Measurements from ENCODE around the gene SPESP1.

The SPESP1 gene

GRCh38 chr15:68930268-68931022 is at the start of gene SPESP1:
SPESP1 (plus strand) TSS chr15:68930525; CDS start chr15:68930654, 129 bp downstream.
- peak; percentile 24 for DNase-seq (ENCODE audit: low read depth)

GRCh38 chr15:68885070-68885469 is 45.3 kb upstream of the SPESP1 start:
- DNase-seq (ENCODE audit: low read depth) = no peak

DNA sequence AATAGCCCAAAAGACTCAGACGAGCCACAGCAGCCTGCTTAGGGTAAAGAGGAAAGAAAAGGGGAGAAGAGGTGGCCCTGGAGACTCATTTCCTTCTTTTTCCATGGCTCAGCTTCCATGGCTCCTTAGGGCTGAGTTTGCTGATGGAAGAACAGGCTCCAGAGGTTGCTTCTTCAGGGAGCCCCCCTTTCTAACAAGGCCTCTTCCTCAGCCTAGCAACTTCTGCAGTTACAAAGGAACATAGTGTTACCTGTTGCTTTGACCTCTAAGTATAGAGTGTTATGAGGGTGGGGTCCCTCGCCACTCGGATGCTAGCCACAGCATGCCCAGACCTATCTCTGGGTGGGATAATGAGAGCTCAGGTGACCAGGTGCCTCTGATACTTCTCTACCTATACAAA is 43.2 kb upstream of the SPESP1 start:
- DNase-seq (ENCODE audit: low read depth) = no peak

- no peak for DNase-seq (ENCODE audit: low read depth)
Measured at GRCh38 chr15:68887819-68888218, 42.5 kb upstream of the SPESP1 start.

DNA sequence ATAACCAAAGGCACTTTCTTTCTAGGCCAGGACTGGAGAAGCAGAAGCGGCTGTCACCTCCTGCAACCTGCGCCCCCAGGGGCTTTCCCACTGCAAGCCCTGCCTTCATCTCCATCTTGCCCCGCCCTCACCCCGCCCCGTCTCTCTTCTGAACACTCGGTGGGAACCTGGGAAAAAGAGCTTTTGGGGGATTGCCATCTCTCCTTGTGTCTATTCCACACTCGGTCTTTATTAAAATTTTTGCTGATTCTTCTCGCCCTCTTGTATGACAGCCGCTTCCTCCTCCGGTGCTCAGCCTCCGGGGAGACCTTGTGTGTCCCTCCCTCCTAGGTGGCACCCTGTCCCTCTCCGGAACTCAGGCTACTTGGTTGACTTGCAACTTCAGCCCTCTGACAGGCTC is 41.9 kb upstream of the SPESP1 start:
- DNase-seq (ENCODE audit: low read depth) = peak; percentile 11

DNA sequence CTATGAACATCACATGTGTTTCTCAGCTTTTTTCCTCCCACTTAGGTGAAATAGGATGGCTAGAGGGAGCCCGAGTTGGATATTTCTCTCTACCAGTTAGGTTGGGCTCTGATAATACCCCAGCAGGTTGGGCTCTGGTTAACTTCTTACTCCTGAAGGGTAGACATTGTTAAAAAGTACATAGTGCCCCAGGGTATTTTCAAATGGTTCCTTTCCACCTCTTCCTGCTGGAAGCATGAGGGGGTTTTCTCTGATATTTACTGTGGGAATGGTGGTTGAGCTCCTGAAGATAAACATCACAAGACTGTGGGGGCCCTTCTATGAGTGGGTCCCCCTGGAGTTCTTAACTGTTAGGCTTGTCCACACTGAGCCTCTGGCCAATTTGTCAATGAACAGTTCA is 36.1 kb upstream of the SPESP1 start:
- no peak for DNase-seq (ENCODE audit: low read depth)

GRCh38 chr15:68896178-68896577 is 34.1 kb upstream of the SPESP1 start:
- DNase-seq (ENCODE audit: low read depth) = no peak

DNA sequence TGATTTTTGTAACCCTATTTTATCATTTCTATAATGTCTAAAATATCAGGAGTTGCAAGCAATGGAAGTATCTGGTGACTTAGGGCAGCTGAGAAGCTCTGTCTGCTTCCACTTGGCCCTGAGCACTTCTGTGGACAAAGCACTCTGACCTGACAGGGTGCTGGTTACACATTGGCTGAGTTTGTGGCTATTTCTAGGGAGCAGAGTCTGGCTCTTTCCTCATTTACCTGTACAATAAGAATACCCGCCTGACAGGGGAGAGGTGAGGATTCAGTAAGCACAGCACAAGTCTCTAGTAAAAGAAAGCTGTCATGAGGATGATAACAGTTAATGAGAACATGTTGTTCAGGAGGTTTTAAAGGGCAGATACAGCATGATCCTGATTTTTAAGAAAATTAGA is 33.3 kb upstream of the SPESP1 start:
- no peak for DNase-seq (ENCODE audit: low read depth)

GRCh38 chr15:68900027-68900426 is 30.3 kb upstream of the SPESP1 start:
- no peak for DNase-seq (ENCODE audit: low read depth)

DNA sequence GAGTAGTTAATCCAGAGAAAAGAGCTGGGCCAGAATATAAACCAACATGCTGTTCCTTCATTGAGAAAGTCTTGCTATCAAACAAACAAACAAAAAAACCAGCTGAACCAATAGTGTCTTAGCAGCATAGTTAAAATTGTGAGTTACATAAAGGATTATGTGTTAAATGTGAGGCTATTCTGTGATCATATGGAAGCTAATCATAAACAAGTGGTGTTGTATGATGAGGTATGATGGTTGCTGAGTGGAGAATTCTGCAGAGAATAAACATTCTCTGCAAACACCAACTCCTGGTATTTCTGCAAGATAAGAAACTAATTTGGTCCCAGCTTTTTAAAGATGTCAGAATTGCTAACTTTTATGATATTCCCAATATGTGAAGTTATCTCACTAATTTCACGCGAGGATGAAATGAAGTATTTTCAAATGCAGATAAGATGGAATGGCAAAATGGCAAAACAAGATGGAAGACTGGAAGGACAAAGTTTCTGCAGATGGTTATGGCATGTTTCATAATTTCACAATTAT is 22.9 kb upstream of the SPESP1 start:
- no peak for DNase-seq (ENCODE audit: low read depth)

DNA sequence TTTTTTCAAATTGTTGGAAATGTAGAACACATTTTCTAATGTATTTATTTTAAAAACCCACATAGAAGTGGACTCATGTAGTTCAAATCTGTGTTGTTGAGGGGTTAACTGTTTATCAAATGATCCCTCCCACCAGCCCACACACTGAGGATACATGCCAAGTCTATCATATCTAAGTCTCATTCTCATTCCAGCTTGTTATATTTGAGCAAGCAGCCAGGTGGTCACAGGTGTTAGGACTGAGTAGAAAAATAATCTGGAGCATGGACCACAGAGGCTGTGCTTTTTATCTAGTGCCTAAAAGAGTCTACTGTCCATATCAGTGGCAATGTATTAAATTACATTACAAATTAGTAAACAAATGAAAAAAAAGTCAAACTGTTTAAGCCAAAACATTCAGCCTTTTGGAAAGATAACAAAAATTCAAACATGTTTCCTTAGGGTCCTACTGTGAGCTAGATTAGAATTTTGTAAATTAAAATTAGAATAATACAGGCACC is 20.7 kb upstream of the SPESP1 start:
- DNase-seq (ENCODE audit: low read depth) = no peak

DNA sequence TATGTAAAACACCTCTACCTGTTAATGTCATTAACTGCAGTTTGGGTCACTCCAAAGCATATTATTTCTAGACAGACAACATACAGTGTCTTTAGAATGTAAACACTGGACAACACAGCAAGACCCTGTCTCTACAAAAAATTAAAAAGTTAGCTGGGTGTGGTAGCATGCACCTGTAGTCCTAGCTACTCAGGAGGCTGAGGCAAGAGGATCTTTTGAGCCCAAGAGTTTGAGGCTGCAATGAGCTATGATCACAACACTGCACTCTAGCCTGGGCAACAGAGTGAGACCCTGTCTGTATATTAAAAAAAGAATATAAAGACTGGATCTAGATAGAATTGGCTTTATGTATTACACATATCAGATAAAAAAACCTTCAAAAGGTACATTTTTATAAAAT is 20.0 kb upstream of the SPESP1 start:
- no peak for DNase-seq (ENCODE audit: low read depth)

- DNase-seq (ENCODE audit: low read depth) = no peak
Measured at GRCh38 chr15:68910816-68911215, 19.5 kb upstream of the SPESP1 start.

- no peak for DNase-seq (ENCODE audit: low read depth)
Measured at GRCh38 chr15:68921926-68922325, 8.4 kb upstream of the SPESP1 start.

DNA sequence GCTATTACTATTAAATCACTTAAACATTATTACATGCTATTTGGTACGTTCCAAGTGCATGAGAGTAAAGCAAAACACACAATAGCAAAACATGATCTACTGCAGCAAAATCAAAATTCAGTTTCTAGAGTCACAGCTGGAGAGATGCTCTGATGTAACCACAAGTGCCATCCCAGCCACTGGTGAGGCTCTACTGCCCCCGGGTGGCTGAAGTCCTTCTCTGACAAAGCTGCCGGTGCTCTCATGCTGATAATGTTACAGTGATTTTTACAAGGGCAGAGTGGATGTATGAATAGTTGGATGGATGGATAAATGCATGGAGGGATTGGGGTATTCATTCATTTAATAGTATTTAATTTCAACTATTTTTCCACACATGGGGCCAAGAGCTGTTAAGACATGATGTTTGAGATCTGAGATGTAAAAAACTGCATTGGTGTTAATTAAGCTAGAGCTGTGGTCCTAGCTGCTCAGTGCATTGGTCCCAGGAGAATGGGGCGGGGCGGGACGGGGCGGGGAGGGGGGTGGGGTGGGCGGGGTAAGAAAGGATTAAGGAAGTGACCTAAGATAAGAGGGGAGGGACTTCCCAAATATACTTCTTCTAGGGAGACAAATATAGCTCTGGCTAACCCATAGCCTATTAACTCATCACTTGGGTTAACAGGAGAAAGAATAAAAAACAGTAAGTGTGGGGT is 5.3 kb upstream of the SPESP1 start:
- peak; percentile 46 for DNase-seq (ENCODE audit: low read depth)

DNA sequence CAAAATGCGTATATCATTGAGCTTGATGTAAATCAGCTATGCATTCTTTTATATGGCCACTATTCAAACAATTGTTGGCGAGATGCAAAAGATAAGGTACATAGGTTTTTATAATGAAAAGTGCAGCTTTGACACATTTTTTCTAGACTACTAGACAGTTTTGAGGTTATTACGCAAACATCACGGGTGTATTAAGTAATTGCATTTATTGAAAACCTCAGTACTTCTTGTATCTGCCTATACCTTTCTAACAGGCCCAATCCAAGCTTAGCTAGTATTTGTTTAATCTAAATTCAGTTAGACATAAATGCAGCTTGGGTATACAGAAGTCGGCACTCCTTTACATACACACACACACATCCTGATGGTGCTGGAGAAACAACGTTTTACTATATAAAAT is 2.7 kb downstream of the SPESP1 start:
- DNase-seq (ENCODE audit: low read depth) = no peak

DNA sequence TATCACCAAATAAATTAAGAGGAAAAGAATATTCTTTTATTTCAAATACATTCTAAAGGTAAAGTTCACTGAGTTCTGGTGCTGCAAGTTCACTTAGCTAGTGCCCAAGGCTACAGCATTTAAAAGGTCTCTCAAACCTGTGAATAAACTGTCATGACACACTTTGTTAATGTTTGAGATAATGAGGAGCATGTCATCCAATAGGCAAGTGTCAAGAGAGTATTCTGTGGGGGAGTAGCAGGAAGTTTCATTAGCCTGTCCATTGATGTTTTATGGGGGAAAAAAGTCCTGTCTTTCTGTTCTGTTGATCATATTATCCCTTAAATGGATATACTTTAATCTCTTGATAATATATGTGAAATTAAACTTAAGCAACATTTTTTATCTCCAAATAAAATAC is 4.0 kb downstream of the SPESP1 start:
- DNase-seq (ENCODE audit: low read depth) = no peak

- no peak for DNase-seq (ENCODE audit: low read depth)
Measured at GRCh38 chr15:68935400-68935937, 5.1 kb downstream of the SPESP1 start.

GRCh38 chr15:68939501-68939900 is 9.2 kb downstream of the SPESP1 start:
- no peak for DNase-seq (ENCODE audit: low read depth)

DNA sequence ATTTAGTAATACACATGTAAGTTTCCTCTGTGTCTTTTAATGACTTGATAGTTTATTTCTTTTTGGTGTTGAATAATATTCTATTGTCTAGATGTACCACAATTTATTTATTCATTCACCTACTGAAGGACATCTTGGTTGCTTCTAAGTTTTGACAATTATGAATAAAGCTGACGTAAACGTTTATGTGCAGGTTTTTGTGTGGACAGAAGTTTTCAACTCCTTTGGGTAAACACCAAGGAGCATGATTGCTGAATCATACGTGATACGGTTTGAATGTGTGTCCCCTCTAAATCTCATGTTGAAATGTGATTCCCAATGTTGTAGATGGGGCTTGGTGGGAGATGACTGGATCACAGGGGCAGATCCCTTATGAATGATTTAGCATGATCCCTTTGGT is 21.5 kb downstream of the SPESP1 start:
- no peak for DNase-seq (ENCODE audit: low read depth)

- no peak for DNase-seq (ENCODE audit: low read depth)
Measured at GRCh38 chr15:68957696-68958095, 27.4 kb downstream of the SPESP1 start.

DNA sequence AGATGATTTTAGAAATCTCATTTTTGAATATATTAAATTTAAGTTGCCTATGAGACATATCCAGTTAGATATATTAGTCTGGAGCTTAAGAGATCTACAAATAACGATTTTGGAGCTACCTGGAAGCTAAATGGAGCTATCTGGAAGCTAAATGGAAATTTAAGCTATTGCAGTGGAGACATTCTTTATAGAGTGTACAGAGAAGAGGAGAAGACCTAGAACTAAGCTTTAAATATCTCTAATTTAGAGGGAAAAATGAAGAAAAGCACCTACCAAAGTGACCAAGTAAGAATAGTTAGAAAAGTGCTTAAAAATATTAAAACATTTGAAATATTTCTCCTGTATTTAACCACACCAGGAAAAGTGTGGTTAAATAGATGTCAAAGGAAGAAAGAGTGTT is 28.3 kb downstream of the SPESP1 start:
- no peak for DNase-seq (ENCODE audit: low read depth)

GRCh38 chr15:68962465-68962864 is 32.1 kb downstream of the SPESP1 start:
- DNase-seq (ENCODE audit: low read depth) = no peak

Data from stimulated activated CD8-positive, alpha-beta memory T cell treated with anti-CD3 and anti-CD28 coated beads, Interleukin-4, amount 100 ng/mL, for 24 hours (primary cell).